ENCODE data around the gene SH3GLB2. TPM values are rescaled to one million over a fixed set of nuclear protein-coding genes. Genes with fewer than 3 reads are reported as not detected.

SH3GLB2 gene
- total RNA-seq, 1 experiment from 2014 or later, result 44.1 TPM

GRCh38 chr9:129014608-129015007, 13.5 kb downstream of the SH3GLB2 start:
- Histone ChIP-seq H3K36me3 (ENCODE audit: low read depth, low read length) (no peaks in the 10 kb centered on the region; the same call in 1 of the 2 replicates), H3K9ac (ENCODE audit: low read length) (no peak overlapping the region), H3K4me3 (ENCODE audit: low read length) (no peak overlapping the region), H3K4me1 (ENCODE audit: insufficient read depth, low read length) (no peaks in the 10 kb centered on the region), H3F3A (ENCODE audit: low read length, unreplicated experiment) (no peaks in the 10 kb centered on the region), H3K9me3 (ENCODE audit: low read length) (no peaks in the 10 kb centered on the region), H3K9me2 (replicated peaks; ENCODE audit: low read length) (no peaks in the 10 kb centered on the region), H3K27ac (ENCODE audit: low read length) (no peak overlapping the region), H3K4me2 (ENCODE audit: low read length) (no peak overlapping the region), H2AFZ (ENCODE audit: low read length) (no peak overlapping the region), H3K27me3 (ENCODE audit: low read length) (no peaks in the 10 kb centered on the region), H4K20me1 (ENCODE audit: low read length) (no peaks in the 10 kb centered on the region), H3K79me2 (ENCODE audit: low read length) (no peaks in the 10 kb centered on the region)
- DNase-seq (no peak), ATAC-seq (no peak)
- BruUV-seq (replicated peaks), result no TSS peak
- intact Hi-C loops (cut with micrococcal nuclease), result no loop called here
- TF ChIP-seq EZH2 (IDR thresholded peaks at IDR 0.05; ENCODE audit: low read length, unreplicated experiment) (no peak), EZH2phosphoT487 (IDR thresholded peaks at IDR 0.05; ENCODE audit: borderline replicate concordance, low read length) (no peak), CTCF (conservative IDR thresholded peaks at IDR 0.05; ENCODE audit: low read depth, low read length) (no peak)
- CTCF ChIA-PET, result interaction anchor here (1.2 kb wide), 1 partner anchor 14 kb away, joined by 3 read pairs; the partner anchor contains the start of gene SH3GLB2
- POLR2A ChIA-PET (ENCODE audit: unreplicated experiment), result interaction anchor here (0.6 kb wide), 1 partner anchor 89 kb away, joined by 3 read pairs; no protein-coding TSS in a partner anchor

GRCh38 chr9:129014124-129014523, 14.0 kb downstream of the SH3GLB2 start:
- TF ChIP-seq EZH2phosphoT487 (IDR thresholded peaks at IDR 0.05; ENCODE audit: borderline replicate concordance, low read length) (no peak), CTCF (conservative IDR thresholded peaks at IDR 0.05; ENCODE audit: low read depth, low read length) (no peak), EZH2 (IDR thresholded peaks at IDR 0.05; ENCODE audit: low read length, unreplicated experiment) (no peak)
- H3K4me1 ChIP-seq (ENCODE audit: insufficient read depth, low read length), result no peaks in the 10 kb centered on the region
- H3K27ac ChIP-seq (ENCODE audit: low read length), result no peak overlapping the region
- no peak for DNase-seq
- no peaks in the 10 kb centered on the region for H3K27me3 ChIP-seq (ENCODE audit: low read length)
- no TSS peak for BruUV-seq (replicated peaks)
- no peak overlapping the region for H3K9ac ChIP-seq (ENCODE audit: low read length)
- no peaks in the 10 kb centered on the region for H3K79me2 ChIP-seq (ENCODE audit: low read length)
- no peaks in the 10 kb centered on the region; the same call in 1 of the 2 replicates for H3K36me3 ChIP-seq (ENCODE audit: low read depth, low read length)
- no peaks in the 10 kb centered on the region for H3K9me2 ChIP-seq (replicated peaks; ENCODE audit: low read length)
- H2AFZ ChIP-seq (ENCODE audit: low read length), result no peak overlapping the region
- intact Hi-C loops (cut with micrococcal nuclease), result no loop called here
- no peak overlapping the region for H3K4me2 ChIP-seq (ENCODE audit: low read length)
- no peaks in the 10 kb centered on the region for H4K20me1 ChIP-seq (ENCODE audit: low read length)
- no peaks in the 10 kb centered on the region for H3F3A ChIP-seq (ENCODE audit: low read length, unreplicated experiment)
- H3K9me3 ChIP-seq (ENCODE audit: low read length), result no peaks in the 10 kb centered on the region
- no peak for ATAC-seq
- ChIA-PET POLR2A (ENCODE audit: unreplicated experiment) (interaction anchor here (0.6 kb wide), 1 partner anchor 88 kb away, joined by 3 read pairs; no protein-coding TSS in a partner anchor), CTCF (interaction anchor here (1.2 kb wide), 1 partner anchor 14 kb away, joined by 3 read pairs; the partner anchor contains the start of gene SH3GLB2)
- no peak overlapping the region for H3K4me3 ChIP-seq (ENCODE audit: low read length)

GRCh38 chr9:129013674-129014073, 14.5 kb downstream of the SH3GLB2 start:
- ChIA-PET POLR2A (ENCODE audit: unreplicated experiment) (no interaction called here), CTCF (no interaction called here)
- no peaks in the 10 kb centered on the region for H3K9me2 ChIP-seq (replicated peaks; ENCODE audit: low read length)
- no peaks in the 10 kb centered on the region; the same call in 1 of the 2 replicates for H3K36me3 ChIP-seq (ENCODE audit: low read depth, low read length)
- TF ChIP-seq CTCF (conservative IDR thresholded peaks at IDR 0.05; ENCODE audit: low read depth, low read length), result no peak
- no peak for TF ChIP-seq EZH2phosphoT487 (IDR thresholded peaks at IDR 0.05; ENCODE audit: borderline replicate concordance, low read length)
- no peak for TF ChIP-seq EZH2 (IDR thresholded peaks at IDR 0.05; ENCODE audit: low read length, unreplicated experiment)
- H3K9ac ChIP-seq (ENCODE audit: low read length), result no peak overlapping the region
- H3K9me3 ChIP-seq (ENCODE audit: low read length), result no peaks in the 10 kb centered on the region
- no peaks in the 10 kb centered on the region for H3K4me1 ChIP-seq (ENCODE audit: insufficient read depth, low read length)
- DNase-seq (no peak), ATAC-seq (no peak)
- H3K27me3 ChIP-seq (ENCODE audit: low read length), result no peaks in the 10 kb centered on the region
- H3K79me2 ChIP-seq (ENCODE audit: low read length), result no peaks in the 10 kb centered on the region
- no peaks in the 10 kb centered on the region for H4K20me1 ChIP-seq (ENCODE audit: low read length)
- no peak overlapping the region for H3K4me3 ChIP-seq (ENCODE audit: low read length)
- H3F3A ChIP-seq (ENCODE audit: low read length, unreplicated experiment), result no peaks in the 10 kb centered on the region
- intact Hi-C loops (cut with micrococcal nuclease), result no loop called here
- no peak overlapping the region for H3K4me2 ChIP-seq (ENCODE audit: low read length)
- H3K27ac ChIP-seq (ENCODE audit: low read length), result no peak overlapping the region
- H2AFZ ChIP-seq (ENCODE audit: low read length), result no peak overlapping the region
- no TSS peak for BruUV-seq (replicated peaks)
